Measurements from ENCODE around the gene ASS1.

The ASS1 gene

GRCh38 chr9:130537346-130538050 lies 92.7 kb downstream of the ASS1 start:
- no peak for DNase-seq

- DNase-seq: no peak
Observed at GRCh38 chr9:130539420-130540223, 94.9 kb downstream of the ASS1 start.

GRCh38 chr9:130541533-130541932 lies 96.8 kb downstream of the ASS1 start:
- DNase-seq: no peak

DNA sequence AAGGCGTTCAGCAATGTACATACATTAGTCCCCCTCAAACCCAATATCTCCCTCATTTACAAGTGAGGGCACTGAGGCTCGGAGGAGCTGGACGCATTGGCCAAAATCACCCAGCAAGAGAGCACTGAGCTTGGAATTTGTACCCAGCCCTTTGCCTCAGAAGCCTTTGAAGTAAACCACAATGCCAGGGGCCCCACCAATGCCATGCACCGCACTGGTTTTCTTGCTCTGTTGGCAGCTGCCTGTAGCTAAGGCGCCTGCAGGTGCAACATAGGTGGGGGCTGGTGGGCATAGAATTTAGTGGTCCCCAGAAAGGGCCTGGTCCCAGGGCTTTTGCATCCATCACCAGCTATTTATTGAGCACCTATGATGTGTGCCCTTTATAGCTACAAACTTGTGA lies 97.3 kb downstream of the ASS1 start:
- DNase-seq: no peak

- no peak for DNase-seq
Observed at GRCh38 chr9:130542457-130543228, 97.9 kb downstream of the ASS1 start.

DNA sequence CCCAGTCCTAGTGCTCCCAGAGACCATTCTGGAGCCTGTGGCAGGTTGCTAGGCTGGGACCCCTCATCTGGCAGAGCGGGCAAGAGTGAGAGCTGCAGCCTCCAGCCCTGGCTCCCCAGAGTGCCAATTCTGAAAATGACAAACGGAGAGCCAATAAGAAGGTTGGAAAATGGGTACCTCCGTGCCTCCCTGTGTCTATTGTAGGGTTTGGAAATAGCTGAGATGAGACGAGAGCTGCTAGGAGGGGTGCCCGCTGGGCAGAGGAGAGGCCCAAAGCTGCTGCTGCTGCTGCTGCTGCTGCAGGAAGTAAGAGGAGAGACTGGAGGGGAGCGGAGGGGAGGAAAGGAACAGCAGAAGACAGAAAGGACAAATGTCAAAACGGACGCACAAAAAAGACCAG lies 98.6 kb downstream of the ASS1 start:
- DNase-seq: no peak

GRCh38 chr9:130543859-130544258 lies 99.1 kb downstream of the ASS1 start:
- no peak for DNase-seq

GRCh38 chr9:130544364-130544763 lies 99.6 kb downstream of the ASS1 start:
- DNase-seq: no peak

DNA sequence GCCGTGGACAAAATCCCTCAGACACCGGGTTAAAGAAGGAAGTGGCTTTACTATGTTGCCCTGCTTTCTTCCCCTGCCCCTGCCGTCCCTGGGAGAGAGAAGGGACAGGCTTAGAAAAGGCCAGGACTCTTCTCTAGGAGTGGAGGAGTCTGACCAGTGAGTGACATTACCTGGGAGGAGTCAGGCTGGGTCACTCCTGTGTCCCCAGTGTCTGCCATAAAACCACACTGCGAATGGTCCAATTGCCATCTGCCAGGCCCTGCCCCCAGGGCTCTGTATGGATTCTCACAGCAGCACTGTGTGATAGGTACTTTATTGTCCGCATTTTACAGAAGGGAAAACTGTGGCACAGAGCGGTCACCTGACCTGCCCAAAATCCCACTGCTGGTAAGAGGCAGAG lies 103.3 kb downstream of the ASS1 start:
- no peak for DNase-seq

DNA sequence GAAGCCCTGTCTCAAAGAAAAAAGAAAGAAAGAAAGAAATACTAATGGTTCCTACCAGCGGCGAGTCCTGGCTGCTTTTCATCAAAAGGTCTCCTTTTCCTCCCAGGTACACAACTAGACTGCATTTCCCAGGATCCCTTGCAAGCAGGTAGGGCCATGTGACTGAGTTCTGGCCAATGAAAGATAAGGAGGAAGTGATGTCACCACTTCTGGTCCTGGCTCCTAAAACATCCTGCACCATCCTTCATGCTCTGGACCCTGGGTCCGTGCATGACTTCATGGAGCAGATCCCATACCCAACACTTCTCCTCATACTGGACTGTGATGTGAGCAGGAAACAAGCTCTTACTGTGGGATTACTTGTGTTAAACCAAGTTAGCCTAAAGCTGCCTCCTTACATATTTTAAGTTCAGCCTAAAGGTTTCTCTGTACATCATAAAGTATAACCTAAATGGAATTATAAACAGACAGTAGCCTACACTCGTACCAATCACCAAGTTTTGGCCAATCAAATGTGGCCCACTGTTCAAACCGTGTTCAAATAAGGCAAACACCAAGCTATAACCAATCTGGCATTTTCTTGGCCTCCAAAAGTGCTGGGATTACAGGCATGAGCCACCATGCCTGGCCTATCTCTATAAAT lies 104.5 kb downstream of the ASS1 start:
- no peak for DNase-seq

All from cortex of kidney (tissue), 1 donor.